ENCODE data around the gene WDR55.
"Not testable (repeated sequence)": the region's sequence is repeated elsewhere in the genome, so short reads cannot be mapped to it uniquely, and the experiment has no call there.

WDR55 gene

GRCh38 chr5:140700177-140701144 lies 35.8 kb downstream of the WDR55 start, which contains the start of gene ZMAT2:
Gene ZMAT2, plus strand, starts transcription at chr5:140700447. Its CDS starts 14 bp downstream, at chr5:140700461.
- H3K4me3 ChIP-seq, result peak within 1 kb of the TSS; percentile 81 to 91 (median 86)

GRCh38 chr5:140707812-140708211 lies 43.1 kb downstream of the WDR55 start:
- Histone ChIP-seq H3K4me3 (no peak overlapping the region), H3K4me2 (no peak overlapping the region), H4K20me1 (peaks cover 0 to 11% (median 0%) of the 10 kb centered on the region in 11 experiments; a peak in 5 of 22 replicates), H3K9me3 (replicated peaks in 1 of 11) (peaks cover 0 to 3% (median 0%) of the 10 kb centered on the region in 11 experiments; a peak in 1 of 22 replicates), H3K4me1 (peaks cover 8 to 18% (median 10%) of the 10 kb centered on the region in 10 experiments; a peak in 18 of 20 replicates), H3K27ac (no peak overlapping the region), H3K27me3 (peaks cover 0 to 38% (median 34%) of the 10 kb centered on the region in 11 experiments; a peak in 17 of 22 replicates), H3K9ac (no peak overlapping the region), H3K36me3 (peaks cover 50 to 59% (median 54%) of the 10 kb centered on the region in 11 experiments)
- no peak for TF ChIP-seq Cebpa-rat (IDR thresholded peaks at IDR 0.05)

More at GRCh38 chr5:140700177-140701144, 35.8 kb downstream of the WDR55 start, which contains the start of gene ZMAT2:
- H3K4me2 ChIP-seq, result peak within 1 kb of the TSS; percentile 83 to 98 (median 91)
- H3K9ac ChIP-seq, result peak within 1 kb of the TSS; percentile 84 to 91 (median 90)
- H3K36me3 ChIP-seq, result peaks cover 86 to 94% (median 90%) of the 10 kb centered on the region in 11 experiments
- TF ChIP-seq Cebpa-rat (IDR thresholded peaks at IDR 0.05), result peak in 6 of 11 experiments; percentile 21 to 67 (median 40); a peak in 4 of 22 replicates
- peaks cover 13 to 26% (median 16%) of the 10 kb centered on the region in 10 experiments for H3K4me1 ChIP-seq
- peak within 1 kb of the TSS; percentile 75 to 88 (median 81) for H3K27ac ChIP-seq
- no peaks in the 10 kb centered on the region for H3K27me3 ChIP-seq
- H3K9me3 ChIP-seq (replicated peaks in 1 of 11), result no peaks in the 10 kb centered on the region
- H4K20me1 ChIP-seq, result peaks cover 0 to 14% (median 4%) of the 10 kb centered on the region in 11 experiments; a peak in 8 of 22 replicates

- H3K4me3 ChIP-seq; H3K4me2 ChIP-seq; H3K9ac ChIP-seq; H3K9me3 ChIP-seq (replicated peaks in 1 of 11); H3K27ac ChIP-seq: not testable (repeated sequence)
- peaks cover 0 to 41% (median 34%) of the 10 kb centered on the region in 11 experiments; a peak in 17 of 22 replicates for H3K27me3 ChIP-seq
- peaks cover 8 to 17% (median 10%) of the 10 kb centered on the region in 10 experiments; a peak in 18 of 20 replicates for H3K4me1 ChIP-seq
- peaks cover 0 to 11% (median 0%) of the 10 kb centered on the region in 11 experiments; a peak in 4 of 22 replicates for H4K20me1 ChIP-seq
- peaks cover 41 to 49% (median 44%) of the 10 kb centered on the region in 11 experiments for H3K36me3 ChIP-seq
These were observed 44.1 kb downstream of the WDR55 start for GRCh38 chr5:140708787-140709186.

GRCh38 chr5:140710899-140711552 lies 46.3 kb downstream of the WDR55 start:
- Histone ChIP-seq H3K27me3 (peaks cover 0 to 41% (median 34%) of the 10 kb centered on the region in 11 experiments; a peak in 17 of 22 replicates), H3K9ac (peak overlapping the region; percentile 61 to 80 (median 76)), H3K4me1 (peaks cover 8 to 17% (median 10%) of the 10 kb centered on the region in 10 experiments; a peak in 18 of 20 replicates), H3K36me3 (peaks cover 18 to 27% (median 22%) of the 10 kb centered on the region in 11 experiments), H3K4me3 (peak overlapping the region; percentile 53 to 81 (median 66)), H3K27ac (peak overlapping the region; percentile 38 to 83 (median 74)), H3K9me3 (replicated peaks in 1 of 11) (peaks cover 0 to 3% (median 0%) of the 10 kb centered on the region in 11 experiments; a peak in 1 of 22 replicates), H3K4me2 (peak overlapping the region; percentile 64 to 90 (median 84)), H4K20me1 (peaks cover 0 to 2% (median 0%) of the 10 kb centered on the region in 11 experiments; a peak in 2 of 22 replicates)
- TF ChIP-seq Cebpa-rat (IDR thresholded peaks at IDR 0.05), result no peak

- Histone ChIP-seq H3K9me3 (replicated peaks in 1 of 11) (peaks cover 0 to 3% (median 0%) of the 10 kb centered on the region in 11 experiments; a peak in 1 of 22 replicates), H4K20me1 (no peaks in the 10 kb centered on the region; a peak in 1 of 22 replicates), H3K36me3 (peaks cover 10 to 19% (median 14%) of the 10 kb centered on the region in 11 experiments), H3K27ac (no peak overlapping the region), H3K4me2 (peak overlapping the region in 9 of 11 experiments; percentile 64 to 90 (median 81); a peak in 15 of 22 replicates), H3K4me3 (peak overlapping the region in 5 of 10 experiments; percentile 55 to 81 (median 72); a peak in 8 of 20 replicates), H3K4me1 (peaks cover 8 to 17% (median 10%) of the 10 kb centered on the region in 10 experiments; a peak in 18 of 20 replicates), H3K27me3 (peaks cover 0 to 41% (median 34%) of the 10 kb centered on the region in 11 experiments; a peak in 17 of 22 replicates), H3K9ac (peak overlapping the region in 2 of 11 experiments; percentile 73 to 76; a peak in 1 of 22 replicates)
- TF ChIP-seq Cebpa-rat (IDR thresholded peaks at IDR 0.05), result no peak
These were observed 47.1 kb downstream of the WDR55 start for GRCh38 chr5:140711794-140712193.

- peaks cover 0 to 41% (median 34%) of the 10 kb centered on the region in 11 experiments; a peak in 17 of 22 replicates for H3K27me3 ChIP-seq
- H3K9ac ChIP-seq, result no peak overlapping the region
- peaks cover 8 to 17% (median 10%) of the 10 kb centered on the region in 10 experiments; a peak in 18 of 20 replicates for H3K4me1 ChIP-seq
- no peaks in the 10 kb centered on the region; a peak in 1 of 22 replicates for H4K20me1 ChIP-seq
- peaks cover 0 to 3% (median 0%) of the 10 kb centered on the region in 11 experiments; a peak in 1 of 22 replicates for H3K9me3 ChIP-seq (replicated peaks in 1 of 11)
- H3K36me3 ChIP-seq, result peaks cover 0 to under 1% (median 0%) of the 10 kb centered on the region in 11 experiments; a peak in 1 of 22 replicates
- H3K27ac ChIP-seq, result no peak overlapping the region
- no peak for TF ChIP-seq Cebpa-rat (IDR thresholded peaks at IDR 0.05)
- no peak overlapping the region for H3K4me2 ChIP-seq
- no peak overlapping the region for H3K4me3 ChIP-seq
These were observed 48.9 kb downstream of the WDR55 start for GRCh38 chr5:140713562-140714094.

GRCh38 chr5:140716238-140716637 lies 51.5 kb downstream of the WDR55 start:
- not testable (repeated sequence) for H3K9ac ChIP-seq; H3K36me3 ChIP-seq; H3K4me3 ChIP-seq; H3K4me1 ChIP-seq; H4K20me1 ChIP-seq; H3K27ac ChIP-seq; H3K9me3 ChIP-seq (replicated peaks in 1 of 11); H3K4me2 ChIP-seq
- H3K27me3 ChIP-seq, result peaks cover 0 to 18% (median 14%) of the 10 kb centered on the region in 11 experiments; a peak in 16 of 22 replicates

- Histone ChIP-seq H3K9me3 (replicated peaks in 1 of 11) (no peaks in the 10 kb centered on the region), H3K27ac (no peak overlapping the region; a peak in 1 of 22 replicates), H3K36me3 (no peaks in the 10 kb centered on the region), H3K4me1 (no peaks in the 10 kb centered on the region), H3K27me3 (no peaks in the 10 kb centered on the region), H3K9ac (no peak overlapping the region), H3K4me3 (no peak overlapping the region), H4K20me1 (no peaks in the 10 kb centered on the region), H3K4me2 (no peak overlapping the region)
- TF ChIP-seq Cebpa-rat (IDR thresholded peaks at IDR 0.05), result no peak
These were observed 53.5 kb downstream of the WDR55 start for GRCh38 chr5:140718266-140718592.

- not testable (repeated sequence) for H3K27ac ChIP-seq; H4K20me1 ChIP-seq; H3K4me3 ChIP-seq; H3K9ac ChIP-seq; H3K36me3 ChIP-seq; H3K4me2 ChIP-seq; H3K27me3 ChIP-seq; H3K4me1 ChIP-seq; H3K9me3 ChIP-seq (replicated peaks in 1 of 11)
These were observed 56.0 kb downstream of the WDR55 start for GRCh38 chr5:140720738-140721137.

- not testable (repeated sequence) for H3K27me3 ChIP-seq, H3K27ac ChIP-seq, H3K4me3 ChIP-seq, H3K36me3 ChIP-seq, H3K4me2 ChIP-seq, H4K20me1 ChIP-seq, H3K4me1 ChIP-seq, H3K9ac ChIP-seq
- H3K9me3 ChIP-seq (replicated peaks in 1 of 11), result peaks cover 0 to 14% (median 5%) of the 10 kb centered on the region in 11 experiments; a peak in 6 of 22 replicates
These were observed 56.7 kb downstream of the WDR55 start for GRCh38 chr5:140721395-140721794.

Data from BLaER1 treated with 17β-estradiol and CSF1 and Interleukin-3, amounts not matched to agents 10 nM and 100 nM (cell line).